H1 (cell line): ENCODE measurements around the gene KCNJ4. TPM values are rescaled to one million over a fixed set of nuclear protein-coding genes. Genes with fewer than 3 reads are reported as not detected.

Experiments
- CTCF ChIP-seq, 3 experiments: IDR thresholded peaks; 1 replicate in 2 of 3; 2 replicates in 1 of 3; pipeline versions ENCODE4 v1.5.1 to v1.6.1; 2011; ENCODE audit warnings: low read length in 3 of 3, mild to moderate bottlenecking in 3 of 3, inconsistent platforms in 2 of 3, low read depth in 1 of 3, moderate library complexity in 1 of 3; ENCODE audit not compliant: insufficient read depth in 1 of 3; ENCODE audit errors: control extremely low read depth in 1 of 3
- POLR2A ChIP-seq, 2 experiments: IDR thresholded peaks; 1 replicate in 1 of 2; 2 replicates in 1 of 2; pipeline ENCODE4 v1.6.1; 2011; ENCODE audit warnings: low read depth in 2 of 2, low read length in 2 of 2, mild to moderate bottlenecking in 2 of 2; ENCODE audit errors: control extremely low read depth in 1 of 2
- polyA plus RNA-seq, 7 experiments: library from polyadenylated mRNA; depleted of rRNA in 3 of 7; stranded (reverse) in 5 of 7; unstranded in 2 of 7; fragments of >200 nt in 5 of 7; fragments of 200-250 nt in 2 of 7; gene quantifications; 1 replicate in 5 of 7; 2 replicates in 1 of 7; 4 replicates in 1 of 7; pipeline versions ENCODE4 v1.2.1 to v1.2.3, GENCODE V29; 2011 to 2013; ENCODE audit warnings: missing spikeins in 2 of 7, mixed read lengths in 2 of 7
- total RNA-seq: library from RNA; stranded (reverse); fragmentation: NEBNext Ultra II Directional; extraction: Animal tissue kit (Norgen Biotek cat#: 25700); gene quantifications from 2 replicates; pipeline ENCODE4 v1.2.1, GENCODE V29; 2021

KCNJ4 gene
- total and polyA plus RNA-seq, 2 of the 8 experiments (the other 6 are each of a cell fraction or from before 2014, with no cell fraction given) = 1.4 to 2.2 TPM

GRCh38 chr22:38501797-38502672 is 47.0 kb upstream of the KCNJ4 start (continued):
- TF ChIP-seq CTCF (IDR thresholded peaks at IDR 0.05; ENCODE audit: control extremely low read depth in 1 of 3, insufficient read depth in 1 of 3, low read depth in 1 of 3, low read length in 3 of 3) (no peak), POLR2A (IDR thresholded peaks at IDR 0.05; ENCODE audit: control extremely low read depth in 1 of 2, low read depth in 2 of 2, low read length in 2 of 2) (0 out of 3 replicates have a peak, but pooled peaks of 1 of the 2 experiments have one; percentile 10)
